Measurements from ENCODE around the gene PIEZO2. TPM values are rescaled to one million over a fixed set of nuclear protein-coding genes. Genes with fewer than 3 reads are reported as not detected.

Gene PIEZO2
- total and polyA plus RNA-seq, 2 donors (not counting 1 experiment from before 2014, with no cell fraction given), result not detected

DNA sequence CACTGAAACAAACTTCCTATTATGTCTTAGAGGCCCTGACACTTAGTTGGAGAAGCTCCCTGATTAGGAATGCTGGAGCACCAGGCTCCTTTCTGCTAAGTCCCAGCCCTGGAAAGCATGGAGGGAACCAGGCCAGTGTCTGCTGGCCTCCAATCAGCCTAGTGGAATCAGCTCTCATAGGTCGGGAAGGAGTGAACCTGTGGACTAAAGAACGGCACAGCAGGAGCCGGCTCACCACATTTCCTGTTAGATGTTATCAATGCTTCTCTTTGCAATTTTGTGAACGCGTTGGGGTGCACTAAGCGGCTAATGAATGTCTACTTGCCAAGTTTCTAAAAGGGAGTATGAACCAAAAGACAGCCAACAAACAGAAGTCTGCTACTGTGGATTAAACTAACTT, 326.9 kb downstream of the PIEZO2 start:
- Mint-ChIP-seq H3K9me3 (ENCODE audit: insufficient read depth) (peaks cover 7% of the 10 kb centered on the region), H3K27me3 (peaks cover 35% of the 10 kb centered on the region), H3K4me1 (no peaks in the 10 kb centered on the region), H3K4me3 (no peak overlapping the region), H3K27ac (no peak overlapping the region)
- peaks cover 2 to 5% (median 3%) of the 10 kb centered on the region in 3 donors for H3K9me3 ChIP-seq (ENCODE audit: control extremely low read depth in 1 of 3, control insufficient read depth in 2 of 3, insufficient read depth in 1 of 3, low read length in 2 of 3)
- TF ChIP-seq CTCF (IDR thresholded peaks at IDR 0.05) (no peak), EZH2 (IDR thresholded peaks at IDR 0.05; ENCODE audit: borderline replicate concordance, insufficient read depth, low read depth, low read length, poor library complexity, severe bottlenecking) (no peak)
- no peak for ATAC-seq (ENCODE audit: low read depth)
- peaks cover 0 to 6% (median 5%) of the 10 kb centered on the region in 4 experiments for H3K27me3 ChIP-seq (replicated peaks in 1 of 4; ENCODE audit: control extremely low read depth in 1 of 4, control insufficient read depth in 3 of 4, insufficient read depth in 4 of 4, low read length in 3 of 4)
- intact Hi-C loops (cut with micrococcal nuclease), result no loop called here
- H3K36me3 ChIP-seq (replicated peaks in 1 of 2; ENCODE audit: control extremely low read depth in 1 of 2, control insufficient read depth in 1 of 2, extremely low read depth in 1 of 2, insufficient read depth in 2 of 2, low read length in 1 of 2), result no peaks in the 10 kb centered on the region
- H3K4me2 ChIP-seq (replicated peaks; ENCODE audit: low read depth, low read length, poor library complexity, severe bottlenecking), result no peak overlapping the region
- H4K20me1 ChIP-seq (ENCODE audit: control insufficient read depth, insufficient read depth, low read length, poor library complexity, severe bottlenecking), result no peaks in the 10 kb centered on the region
- no peak overlapping the region for H3K27ac ChIP-seq (ENCODE audit: low read length in 2 of 2)
- DNase-seq, result no peak
- H2AFZ ChIP-seq (ENCODE audit: insufficient read depth, low read depth, low read length, poor library complexity, severe bottlenecking), result no peak overlapping the region
- 12% methylated on average over 5 of the region's 6 CpGs for WGBS (ENCODE audit: insufficient coverage)
- no peak overlapping the region for H3K9ac ChIP-seq (ENCODE audit: low read length)
- no peak overlapping the region for H3K4me3 ChIP-seq (ENCODE audit: control extremely low read depth in 1 of 5, extremely low read depth in 1 of 5, insufficient read depth in 1 of 5, low read depth in 2 of 5, low read length in 4 of 5)
- H3K4me1 ChIP-seq (ENCODE audit: control insufficient read depth in 2 of 2, insufficient read depth in 2 of 2, low read length in 2 of 2), result no peaks in the 10 kb centered on the region
- ChIA-PET POLR2A (no interaction called here), CTCF (no interaction called here)
- H3K79me2 ChIP-seq (ENCODE audit: control insufficient read depth, insufficient read depth, low read length), result no peaks in the 10 kb centered on the region

GRCh38 chr18:10820681-10821080, 328.7 kb downstream of the PIEZO2 start:
- ChIA-PET POLR2A (no interaction called here), CTCF (no interaction called here)
- DNase-seq, result no peak
- WGBS (ENCODE audit: insufficient coverage), result 82% methylated on average over 1 of the region's 5 CpGs
- H3K9me3 Mint-ChIP-seq (ENCODE audit: insufficient read depth), result peaks cover 7% of the 10 kb centered on the region
- H3K4me3 Mint-ChIP-seq, result no peak overlapping the region
- H3K4me3 ChIP-seq (ENCODE audit: control extremely low read depth in 1 of 5, extremely low read depth in 1 of 5, insufficient read depth in 1 of 5, low read depth in 2 of 5, low read length in 4 of 5), result no peak overlapping the region
- no peaks in the 10 kb centered on the region for H3K36me3 ChIP-seq (replicated peaks in 1 of 2; ENCODE audit: control extremely low read depth in 1 of 2, control insufficient read depth in 1 of 2, extremely low read depth in 1 of 2, insufficient read depth in 2 of 2, low read length in 1 of 2)
- ATAC-seq (ENCODE audit: low read depth), result no peak
- H3K4me1 Mint-ChIP-seq, result no peaks in the 10 kb centered on the region
- intact Hi-C loops (cut with micrococcal nuclease), result no loop called here
- no peak overlapping the region for H2AFZ ChIP-seq (ENCODE audit: insufficient read depth, low read depth, low read length, poor library complexity, severe bottlenecking)
- no peaks in the 10 kb centered on the region for H3K79me2 ChIP-seq (ENCODE audit: control insufficient read depth, insufficient read depth, low read length)
- TF ChIP-seq EZH2 (IDR thresholded peaks at IDR 0.05; ENCODE audit: borderline replicate concordance, insufficient read depth, low read depth, low read length, poor library complexity, severe bottlenecking) (no peak), CTCF (IDR thresholded peaks at IDR 0.05) (no peak)
- peaks cover 20% of the 10 kb centered on the region for H3K27me3 Mint-ChIP-seq
- no peak overlapping the region for H3K27ac ChIP-seq (ENCODE audit: low read length in 2 of 2)
- H3K27ac Mint-ChIP-seq, result no peak overlapping the region
- no peaks in the 10 kb centered on the region for H4K20me1 ChIP-seq (ENCODE audit: control insufficient read depth, insufficient read depth, low read length, poor library complexity, severe bottlenecking)
- H3K4me2 ChIP-seq (replicated peaks; ENCODE audit: low read depth, low read length, poor library complexity, severe bottlenecking), result no peak overlapping the region
- peaks cover 0 to 6% (median 5%) of the 10 kb centered on the region in 4 experiments for H3K27me3 ChIP-seq (replicated peaks in 1 of 4; ENCODE audit: control extremely low read depth in 1 of 4, control insufficient read depth in 3 of 4, insufficient read depth in 4 of 4, low read length in 3 of 4)
- H3K9ac ChIP-seq (ENCODE audit: low read length), result no peak overlapping the region
- H3K9me3 ChIP-seq (ENCODE audit: control extremely low read depth in 1 of 3, control insufficient read depth in 2 of 3, insufficient read depth in 1 of 3, low read length in 2 of 3), result peaks cover 2 to 5% (median 3%) of the 10 kb centered on the region in 3 donors
- H3K4me1 ChIP-seq (ENCODE audit: control insufficient read depth in 2 of 2, insufficient read depth in 2 of 2, low read length in 2 of 2), result no peaks in the 10 kb centered on the region

All from B cell (primary cell).